GM19238 (cell line): Measurements from ENCODE around the gene SLC38A10.

Experiments
- DNase-seq: peaks from one replicate; pipeline ENCODE4 v3.0.0; 2011; ENCODE audit warnings: low spot score; ENCODE audit not compliant: insufficient read length

SLC38A10 gene

DNA sequence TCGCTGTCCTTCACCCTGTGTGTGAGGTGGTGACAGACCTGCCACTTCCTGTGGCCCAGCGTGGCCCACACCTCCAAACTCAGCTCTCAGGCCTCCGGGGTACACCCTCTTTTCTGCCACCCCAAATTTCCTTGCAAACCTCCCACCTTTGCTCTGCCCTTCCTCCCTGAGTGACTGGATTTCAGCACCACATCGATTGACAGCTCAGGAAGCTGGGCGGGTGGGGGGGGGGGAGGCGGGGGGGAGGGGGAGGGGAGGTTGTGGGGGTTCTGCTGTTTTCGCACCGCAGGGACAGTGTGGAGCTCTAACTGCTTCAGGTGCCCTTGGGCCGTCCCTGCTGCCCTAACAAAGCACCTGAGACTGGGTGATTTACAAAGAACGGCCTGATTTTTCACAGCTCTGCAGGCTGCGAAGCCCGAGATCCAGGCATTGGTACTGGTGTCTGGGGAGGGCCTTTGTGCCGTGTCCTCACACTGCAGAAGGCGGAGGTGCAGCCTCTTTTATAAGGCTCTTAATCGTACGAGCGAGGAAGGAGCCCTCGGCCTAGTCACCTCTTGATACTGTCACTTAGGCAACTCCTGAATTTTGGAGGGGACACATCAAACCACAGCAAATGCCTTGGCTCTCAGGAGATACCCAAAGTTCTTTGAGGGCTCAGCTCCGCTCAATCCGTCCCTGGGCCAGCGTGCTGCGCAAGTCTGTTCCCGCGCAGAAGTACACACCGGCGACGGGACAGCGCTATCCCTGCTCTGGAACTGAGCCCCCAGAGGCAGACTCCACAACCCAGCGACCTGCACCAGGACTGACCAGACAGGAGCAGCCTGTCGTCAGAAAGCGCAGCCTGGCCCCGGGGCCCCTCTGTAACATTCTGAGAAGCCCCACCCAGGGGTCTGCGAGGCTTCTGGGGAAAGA, 52.4 kb downstream of the SLC38A10 start:
- no peak for DNase-seq

DNA sequence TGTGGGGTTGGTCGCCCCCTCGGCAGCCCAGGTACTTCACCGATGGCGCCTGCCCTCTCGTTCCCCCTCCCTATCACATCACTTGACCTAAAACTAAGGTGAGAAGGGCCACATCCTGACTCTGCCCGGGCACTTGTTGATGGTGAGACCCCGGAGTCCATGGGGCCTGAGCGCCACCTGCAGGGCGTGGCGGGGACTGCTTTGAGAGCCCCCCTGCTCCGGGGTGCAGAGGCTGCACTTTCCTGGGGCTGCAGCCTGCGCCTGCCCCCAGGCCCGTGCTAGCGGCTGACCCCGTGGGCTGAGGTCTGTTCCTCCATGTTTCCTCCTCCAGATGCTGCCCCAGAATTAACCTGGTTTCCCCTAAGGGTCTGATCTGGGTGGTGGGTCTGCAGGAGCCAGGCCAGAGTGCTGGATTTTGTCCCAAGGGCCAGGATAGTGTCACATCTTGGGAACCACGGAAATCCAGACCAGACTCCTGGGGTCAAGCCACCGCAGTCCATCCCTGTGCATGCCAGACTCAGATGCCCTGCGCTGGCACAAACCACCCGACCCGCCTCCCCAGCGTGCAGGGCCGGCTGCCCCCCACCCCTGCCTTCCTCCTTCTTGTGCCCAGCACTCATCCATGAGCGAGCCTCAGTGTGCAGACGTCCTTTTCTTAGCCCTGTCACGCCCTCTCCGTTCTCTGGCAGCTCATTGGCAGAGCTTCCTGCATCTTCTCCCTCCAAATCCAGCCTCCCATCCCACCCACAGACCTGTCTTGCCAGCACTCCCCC, 53.3 kb downstream of the SLC38A10 start:
- peak; percentile 78 for DNase-seq

DNA sequence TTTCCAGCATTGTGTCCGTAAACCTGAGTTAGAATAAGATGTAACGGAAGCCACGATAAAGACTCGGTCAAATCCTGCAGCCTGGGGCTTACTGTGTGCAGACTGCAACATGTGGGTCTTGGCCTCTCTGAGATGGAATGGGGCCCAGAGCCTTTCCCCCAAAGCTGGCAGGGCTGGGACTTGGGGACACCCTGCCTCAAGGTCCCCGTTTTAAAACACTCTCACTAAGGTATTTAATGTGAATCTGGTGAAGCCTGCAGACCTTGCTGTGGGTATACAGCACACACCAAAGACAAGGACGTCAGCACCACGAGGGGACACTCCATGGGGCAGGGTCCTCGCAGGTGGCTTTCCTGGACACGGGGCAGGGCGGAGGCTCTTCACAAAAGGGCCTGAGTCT, 53.9 kb downstream of the SLC38A10 start:
- DNase-seq: no peak

DNA sequence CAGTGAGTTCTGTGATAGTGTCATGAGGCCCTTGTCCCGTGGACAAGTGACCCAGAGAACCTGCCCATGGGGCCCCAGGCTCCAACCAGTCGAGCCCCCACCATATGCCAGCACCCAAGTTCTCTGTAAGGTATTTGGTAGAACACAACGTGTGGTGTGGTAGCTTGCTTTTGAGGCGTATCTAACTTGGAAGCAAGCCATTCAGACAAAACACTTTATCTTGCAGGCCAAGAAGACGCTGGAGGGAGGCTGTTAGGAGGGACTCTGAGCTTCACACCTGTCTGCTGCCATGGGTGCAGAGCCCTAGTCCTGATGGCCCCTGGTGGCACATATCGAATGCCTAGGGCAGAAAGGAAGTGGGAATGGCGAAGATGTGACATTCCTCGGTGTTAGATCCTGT, 54.3 kb downstream of the SLC38A10 start:
- no peak for DNase-seq

DNA sequence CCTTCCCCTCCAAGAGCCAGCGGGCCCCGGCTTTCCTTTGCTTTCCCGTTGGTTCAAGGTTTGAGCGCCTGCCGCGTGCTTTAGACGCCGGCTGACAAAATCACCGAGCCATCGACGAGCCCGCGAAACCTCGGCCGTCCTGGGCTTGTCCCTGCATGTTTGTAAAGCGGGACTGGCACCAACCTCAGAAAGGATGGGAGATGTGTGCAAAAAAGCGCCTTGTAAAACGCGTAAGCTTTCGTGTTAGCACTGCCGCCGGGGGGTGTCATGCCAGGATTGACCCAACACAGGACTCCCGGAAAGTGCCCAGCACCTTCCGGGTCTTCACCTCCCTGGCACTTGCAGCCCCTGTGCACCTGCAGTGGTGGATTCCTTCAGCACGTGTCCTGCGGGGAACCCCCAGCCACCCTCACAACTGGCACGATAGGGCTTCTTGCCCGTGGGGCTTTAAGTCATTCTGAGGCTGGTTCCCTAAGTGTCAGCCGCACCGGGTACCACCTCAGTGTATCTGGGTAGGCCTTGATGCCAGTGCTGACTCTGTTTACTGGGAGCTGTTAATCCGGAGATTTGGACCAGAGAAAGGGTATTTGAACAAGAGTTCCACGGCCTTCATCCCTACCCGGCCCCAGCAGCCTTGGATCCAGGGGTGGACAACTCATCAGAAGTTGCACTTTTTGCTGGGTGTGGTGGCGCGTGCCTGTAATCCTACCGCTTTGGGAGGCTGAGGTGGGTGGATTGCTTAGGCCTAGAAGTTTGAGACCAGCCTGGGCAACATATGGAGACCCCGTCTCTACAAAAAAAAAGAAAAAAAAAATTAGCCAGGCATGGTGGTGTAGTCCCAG, 55.2 kb downstream of the SLC38A10 start:
- DNase-seq: peak; percentile 64

DNA sequence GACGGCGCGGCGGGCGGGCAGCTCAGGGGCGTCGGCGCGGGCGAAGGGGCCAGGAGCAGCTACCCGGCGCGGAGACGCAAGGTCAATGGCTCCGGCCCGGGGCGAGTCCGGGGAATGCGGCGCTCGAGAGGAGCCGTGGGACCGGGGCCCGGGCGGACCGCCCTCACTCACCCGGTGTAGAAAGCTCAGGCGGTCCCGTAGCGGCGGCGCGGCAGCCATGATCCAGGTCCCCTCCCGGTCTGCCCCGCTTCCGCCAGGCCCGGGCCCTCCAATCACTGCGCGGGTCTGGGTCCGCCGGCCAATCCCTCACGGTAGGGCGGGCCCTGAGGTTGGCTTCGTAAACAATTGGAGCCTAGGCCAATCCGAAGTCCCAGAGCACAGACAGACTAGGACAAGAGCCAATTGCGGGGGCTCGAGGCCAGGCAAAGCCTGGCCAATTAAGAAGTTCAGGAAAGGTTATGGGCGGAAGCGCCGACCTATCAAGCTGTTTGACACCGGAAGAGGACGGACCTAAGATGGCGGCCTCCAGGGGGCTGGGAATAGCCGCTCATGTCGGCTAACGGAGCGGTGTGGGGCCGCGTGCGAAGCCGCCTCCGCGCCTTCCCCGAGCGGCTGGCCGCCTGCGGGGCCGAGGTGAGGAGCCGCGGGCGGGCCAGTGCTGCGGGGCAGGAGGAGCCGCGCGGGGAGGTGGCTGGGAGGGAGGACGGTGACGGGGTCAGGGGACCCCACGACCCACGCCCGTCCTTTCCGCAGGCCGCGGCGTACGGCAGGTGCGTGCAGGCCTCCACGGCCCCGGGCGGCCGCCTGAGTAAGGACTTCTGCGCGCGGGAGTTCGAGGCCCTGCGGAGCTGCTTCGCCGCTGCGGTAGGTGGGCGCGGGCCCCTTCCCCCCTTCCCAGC, 56.0 kb downstream of the SLC38A10 start, which contains the start of the genes NDUFAF8 and TEPSIN:
NDUFAF8 (plus strand) TSS at position 504 of the 899 bp plus-strand sequence; CDS start at position 550, 46 bp downstream.
TEPSIN (minus strand) TSS at position 241 of the 899 bp plus-strand sequence; CDS start at position 219, 22 bp downstream.
- DNase-seq: peak; percentile 100

DNA sequence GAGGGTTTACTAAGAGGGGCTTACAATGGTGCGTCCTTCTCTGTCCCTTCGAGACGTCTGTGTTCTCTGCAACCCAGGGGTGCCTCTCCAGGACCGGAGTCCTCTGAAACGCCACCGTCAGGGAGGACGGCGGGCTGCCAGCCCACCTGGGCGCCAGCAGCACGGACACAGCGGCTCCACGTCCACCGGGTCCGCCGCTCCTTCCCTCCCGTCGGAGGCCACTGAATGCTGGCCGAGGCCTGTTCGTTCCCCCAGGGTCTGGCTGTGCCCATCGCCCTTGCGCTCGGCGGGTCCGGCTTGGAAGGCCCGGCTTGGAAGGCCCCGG, 56.7 kb downstream of the SLC38A10 start:
- no peak for DNase-seq

DNA sequence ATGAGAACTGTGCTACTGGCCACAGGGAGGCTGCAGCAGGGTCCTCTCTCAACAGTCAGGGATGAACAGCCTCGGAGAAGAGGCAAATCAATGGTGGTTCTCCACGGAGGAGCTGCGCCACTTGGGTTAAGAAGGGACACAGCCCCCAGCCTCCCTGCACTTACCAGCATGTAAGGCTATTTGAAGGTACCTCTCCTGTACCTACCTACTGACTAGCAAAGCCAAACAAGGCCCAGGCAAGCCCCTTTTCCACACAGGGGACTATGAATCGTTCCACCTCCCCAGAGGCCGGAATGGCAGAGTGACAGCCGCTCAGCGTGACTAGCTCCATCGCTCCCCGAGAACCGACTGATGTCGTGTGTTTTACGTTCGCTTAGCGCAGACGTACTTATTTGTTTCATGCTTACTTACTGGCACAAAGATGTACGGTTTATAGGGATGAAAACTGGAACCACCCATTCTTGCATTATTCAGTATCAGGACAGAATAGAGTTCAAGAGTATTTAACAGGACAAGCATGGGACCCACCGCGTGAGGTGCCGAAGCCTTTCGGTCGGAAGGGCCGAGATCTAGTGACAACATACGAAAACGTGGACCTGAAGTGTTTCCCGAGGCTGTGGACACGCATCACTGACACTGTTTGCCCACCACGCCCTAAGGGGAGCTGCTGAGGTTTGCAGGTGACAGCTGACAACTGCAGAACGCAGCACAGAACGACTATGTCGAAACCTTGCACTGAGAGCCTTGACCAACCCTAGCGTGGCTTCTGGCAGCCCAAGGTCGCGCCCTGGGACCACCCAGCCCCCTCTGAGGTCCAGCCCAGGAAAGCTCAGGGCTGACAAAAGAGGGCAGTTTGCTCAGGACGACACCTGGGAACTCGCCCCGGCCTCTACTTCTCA, 57.3 kb downstream of the SLC38A10 start:
- no peak for DNase-seq

DNA sequence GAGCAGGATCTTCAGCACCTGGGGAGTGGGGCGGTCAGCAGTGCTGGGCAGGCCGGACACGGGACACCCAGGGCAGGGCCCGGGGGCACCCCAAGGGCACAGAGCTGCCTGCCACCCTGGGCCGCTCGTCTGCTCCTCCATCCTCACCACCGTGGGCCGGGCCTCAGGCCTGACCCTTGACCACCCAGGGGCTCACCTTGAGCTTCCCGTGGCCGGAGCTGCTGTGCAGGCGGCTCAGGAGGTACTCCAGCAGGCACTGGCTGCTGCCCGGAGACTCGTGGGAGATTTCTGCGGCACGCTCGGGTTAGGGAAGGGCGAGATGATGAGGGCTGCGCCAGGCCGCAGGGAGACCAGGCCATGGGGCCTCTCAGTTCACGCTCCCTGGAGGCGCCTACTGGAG, 58.3 kb downstream of the SLC38A10 start:
- DNase-seq: no peak

DNA sequence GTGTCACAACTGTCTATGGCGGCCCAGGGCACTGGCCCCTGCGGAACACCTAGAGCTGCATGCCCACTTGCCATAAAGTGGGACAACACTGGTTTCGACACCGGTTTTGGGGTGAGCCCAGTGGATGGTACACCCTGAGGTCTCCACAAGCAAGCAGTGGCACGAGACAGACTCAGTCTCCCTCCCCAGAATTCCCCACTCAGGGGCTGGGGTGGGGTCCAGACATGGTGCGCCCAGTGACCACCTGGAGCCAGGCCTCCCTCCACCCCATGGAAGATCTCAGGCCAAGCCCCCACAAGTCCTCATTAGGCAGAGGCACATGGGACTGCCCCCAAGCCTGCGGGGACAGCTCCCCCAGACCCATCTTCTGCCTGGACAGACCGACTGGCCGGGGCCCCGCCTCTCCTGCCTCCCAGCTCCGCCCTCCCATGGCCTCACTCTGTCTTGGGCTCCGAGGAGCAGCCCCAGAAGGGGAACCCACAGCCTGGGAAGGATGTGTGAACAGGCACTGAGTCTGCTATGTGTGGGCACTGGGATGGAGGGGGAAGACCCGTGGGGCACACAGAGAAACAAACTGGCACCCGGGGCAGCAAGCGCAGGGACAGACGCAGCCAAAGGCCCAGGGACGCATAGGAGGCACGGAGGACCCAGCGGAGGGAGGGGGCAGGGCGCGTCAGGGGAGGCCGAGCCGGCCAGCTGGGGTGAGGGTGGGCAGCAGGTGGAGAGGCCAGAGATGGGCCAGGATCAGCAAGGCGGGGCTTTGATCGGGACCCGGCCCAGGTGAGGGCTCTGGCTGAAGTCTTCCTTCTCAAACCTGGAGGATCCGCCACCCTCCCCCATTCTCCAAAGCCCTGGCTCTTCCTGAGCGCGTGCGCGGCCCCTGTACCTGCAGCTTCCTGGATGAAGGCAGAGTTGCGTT, 59.0 kb downstream of the SLC38A10 start:
- DNase-seq: no peak

DNA sequence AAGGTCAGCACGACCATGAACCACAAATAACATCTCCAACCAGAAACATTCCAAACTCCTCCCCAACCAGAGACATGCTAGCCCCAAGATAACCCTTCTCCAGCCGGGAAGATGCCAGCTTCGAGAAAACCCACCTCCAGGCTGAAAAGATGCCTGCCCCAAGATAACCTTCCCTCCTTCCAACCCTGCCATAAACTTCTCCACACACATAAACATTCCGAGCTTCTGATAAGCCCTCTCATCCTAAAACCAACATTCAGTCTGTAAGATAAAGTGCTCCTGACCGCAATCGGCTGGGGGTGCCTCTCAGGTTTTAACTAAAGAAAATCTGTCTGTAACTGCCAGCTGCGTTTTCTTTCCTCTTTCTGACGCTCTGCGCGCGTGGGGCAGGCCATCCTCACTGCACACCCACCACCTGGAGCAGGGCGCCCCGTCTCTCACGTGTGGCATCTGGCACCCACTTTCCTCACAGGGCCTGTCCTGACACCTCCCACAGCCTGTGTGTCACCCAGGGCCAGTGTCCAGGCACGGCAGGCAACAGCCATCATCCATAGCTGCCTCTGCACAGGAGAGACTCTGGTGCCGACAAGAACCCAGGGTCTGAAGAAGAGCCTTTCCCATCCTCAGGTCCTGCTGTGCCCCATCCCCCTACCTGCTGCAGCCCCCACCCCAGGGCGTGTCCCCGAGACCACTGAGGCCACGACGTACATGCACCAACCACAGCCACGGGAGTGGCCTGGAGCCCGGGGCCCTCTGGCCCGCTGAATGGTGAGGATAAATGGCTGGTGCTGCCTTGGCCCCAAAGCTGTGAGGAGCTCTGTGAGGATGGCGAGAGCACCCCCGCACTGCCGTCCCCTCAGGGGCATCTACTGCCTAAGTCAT, 59.9 kb downstream of the SLC38A10 start:
- DNase-seq: no peak

DNA sequence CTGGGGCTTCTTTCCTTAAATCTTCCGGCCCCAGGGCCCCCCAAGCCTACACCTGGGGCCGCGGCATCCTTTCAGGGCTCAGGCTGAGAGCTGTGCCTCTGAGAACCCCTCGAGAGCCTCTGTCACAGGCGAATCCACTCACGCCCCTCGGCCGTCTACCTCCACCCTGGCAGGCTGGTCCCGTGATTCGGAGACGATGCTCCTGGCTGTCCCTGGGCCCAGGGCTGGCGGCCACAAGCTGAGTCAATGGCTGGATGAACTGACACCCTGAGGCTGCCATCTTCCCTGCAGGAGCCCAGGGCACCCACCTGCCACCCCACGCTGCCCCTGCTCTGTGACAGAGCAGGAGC, 60.6 kb downstream of the SLC38A10 start:
- DNase-seq: no peak

DNA sequence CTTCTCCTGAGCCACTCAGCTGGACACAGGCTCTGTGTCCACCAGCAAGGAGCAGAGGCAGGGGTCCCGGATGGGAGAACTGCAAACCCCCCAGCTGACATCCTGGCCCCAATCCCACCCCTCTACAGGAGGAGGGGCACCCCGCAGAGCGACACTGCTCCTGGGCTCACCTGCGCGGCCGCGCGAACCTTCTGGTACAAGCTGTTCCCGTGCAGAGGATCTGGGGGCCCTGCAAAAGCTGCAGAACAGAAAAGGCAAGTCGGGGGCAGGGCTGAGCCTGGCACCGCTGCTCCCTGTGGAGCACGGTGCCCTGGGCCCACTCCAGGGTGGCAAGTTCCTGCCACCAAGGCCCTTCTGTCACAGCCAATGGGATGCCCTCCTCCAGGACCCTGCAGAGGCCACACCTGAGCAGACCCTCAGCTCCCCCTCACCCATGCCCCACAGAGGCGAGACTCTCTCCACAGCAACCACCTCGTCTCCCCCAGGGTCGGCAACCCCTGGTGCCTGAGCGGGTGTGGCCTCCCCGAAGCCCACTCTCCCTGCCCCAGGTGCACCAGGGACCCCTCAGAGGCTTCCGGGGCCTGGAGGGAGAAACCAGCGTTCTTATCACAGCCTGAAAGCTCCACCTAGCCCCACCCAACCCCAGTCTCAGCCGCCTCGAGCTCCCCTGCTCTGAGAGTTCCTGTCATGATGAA, 61.1 kb downstream of the SLC38A10 start:
- no peak for DNase-seq

DNA sequence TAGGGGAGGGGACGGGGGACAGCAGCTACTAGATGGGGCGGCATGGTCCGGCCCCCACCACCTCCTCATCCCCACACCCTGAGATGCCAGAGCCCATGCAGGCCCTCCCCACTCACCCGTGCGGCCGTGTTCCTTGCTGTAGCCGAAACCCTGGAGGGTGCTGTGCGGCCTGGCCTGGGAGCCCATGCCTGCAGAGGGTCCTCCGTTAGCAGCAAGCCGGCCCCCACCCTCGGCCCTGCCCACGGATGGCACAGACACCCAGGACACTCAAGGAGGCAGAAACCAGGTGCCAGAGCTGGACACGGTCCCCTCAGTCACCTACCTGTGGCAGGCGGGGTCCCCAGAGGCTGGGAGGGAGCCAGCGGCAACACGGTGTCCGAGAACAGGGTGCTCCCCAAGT, 61.8 kb downstream of the SLC38A10 start:
- DNase-seq: no peak

DNA sequence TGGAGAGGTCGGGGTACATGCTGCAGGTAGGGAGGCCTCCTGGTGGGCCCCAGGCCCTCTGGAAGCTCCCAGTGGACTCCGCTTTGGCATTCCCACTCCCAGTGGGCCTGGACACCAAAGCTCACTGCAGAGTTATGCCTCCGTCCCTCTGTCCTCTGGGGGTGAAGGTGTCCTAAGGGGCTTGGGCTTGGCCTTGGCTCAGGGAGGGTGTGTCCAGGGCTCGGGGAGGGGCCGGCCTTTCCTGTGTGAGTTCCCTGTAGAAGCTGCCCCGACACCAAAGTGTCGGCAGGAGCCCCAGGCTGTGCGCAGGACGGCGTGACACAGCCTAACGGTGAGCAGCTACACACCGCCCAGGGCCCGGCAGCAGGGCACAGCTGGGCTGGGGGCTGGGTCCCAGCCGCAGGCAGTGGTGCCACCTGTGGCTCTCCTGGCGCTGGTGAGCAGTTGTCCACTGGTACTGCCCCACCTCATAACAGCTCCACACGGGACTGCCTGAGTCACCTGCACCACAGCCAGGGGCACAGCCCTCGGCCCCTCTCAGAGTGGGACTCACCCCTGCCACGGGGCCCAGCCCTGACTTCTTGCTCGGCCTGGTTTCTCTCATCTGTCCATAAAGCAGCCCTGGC, 62.4 kb downstream of the SLC38A10 start:
- no peak for DNase-seq
